HG02943 (cell line): ENCODE data around the gene FOXJ3.

Experiments used
- ATAC-seq: cut with Tn5 transposase; IDR thresholded peaks from one replicate; pipeline ENCODE4 v1.9.1; 2021; ENCODE audit warnings: mild to moderate bottlenecking, low read depth, moderate library complexity; ENCODE audit not compliant: unreplicated experiment

FOXJ3 gene

GRCh38 chr1:42335809-42336518 is 929 bp upstream of the FOXJ3 start:
- no peak for ATAC-seq

- ATAC-seq: peak; percentile 50
Measured at GRCh38 chr1:42334240-42335049, 590 bp downstream of the FOXJ3 start.

GRCh38 chr1:42333662-42334239 is 1.3 kb downstream of the FOXJ3 start:
- ATAC-seq: no peak

GRCh38 chr1:42332877-42333276 is 2.2 kb downstream of the FOXJ3 start:
- ATAC-seq: no peak

- no peak for ATAC-seq
Measured at GRCh38 chr1:42330215-42330614, 4.8 kb downstream of the FOXJ3 start.

GRCh38 chr1:42328916-42329496 is 6.0 kb downstream of the FOXJ3 start:
- ATAC-seq: no peak

GRCh38 chr1:42328047-42328625 is 6.9 kb downstream of the FOXJ3 start:
- no peak for ATAC-seq

- ATAC-seq: no peak
Measured at GRCh38 chr1:42325014-42325402, 10.0 kb downstream of the FOXJ3 start.

GRCh38 chr1:42324398-42325013 is 10.5 kb downstream of the FOXJ3 start:
- no peak for ATAC-seq

GRCh38 chr1:42323551-42323950 is 11.5 kb downstream of the FOXJ3 start:
- ATAC-seq: no peak

GRCh38 chr1:42322577-42322976 is 12.5 kb downstream of the FOXJ3 start:
- ATAC-seq: no peak

- no peak for ATAC-seq
Measured at GRCh38 chr1:42321731-42322130, 13.3 kb downstream of the FOXJ3 start.

- ATAC-seq: no peak
Measured at GRCh38 chr1:42320708-42321107, 14.3 kb downstream of the FOXJ3 start.

GRCh38 chr1:42319871-42320484 is 15.1 kb downstream of the FOXJ3 start:
- no peak for ATAC-seq

GRCh38 chr1:42319128-42319851 is 15.7 kb downstream of the FOXJ3 start:
- ATAC-seq: no peak

GRCh38 chr1:42318601-42319000 is 16.4 kb downstream of the FOXJ3 start:
- no peak for ATAC-seq

- no peak for ATAC-seq
Measured at GRCh38 chr1:42317308-42317707, 17.7 kb downstream of the FOXJ3 start.

- ATAC-seq: no peak
Measured at GRCh38 chr1:42316292-42316691, 18.7 kb downstream of the FOXJ3 start.

- no peak for ATAC-seq
Measured at GRCh38 chr1:42315500-42315899, 19.5 kb downstream of the FOXJ3 start.
